Stimulated activated CD8-positive, alpha-beta memory T cell treated with anti-CD3 and anti-CD28 coated beads, Interleukin-15, amount 100 ng/mL, for 24 hours (primary cell): ENCODE data around the gene MGME1.
"Not testable (repeated sequence)": the region's sequence is repeated elsewhere in the genome, so short reads cannot be mapped to it uniquely, and the experiment has no call there.

Experiments used
- DNase-seq: peaks from one replicate; pipeline ENCODE4 v3.0.0-alpha.2; 2020; ENCODE audit warnings: low read depth

MGME1 gene

GRCh38 chr20:18020931-18021330 lies 52.1 kb downstream of the MGME1 start:
- no peak for DNase-seq

DNA sequence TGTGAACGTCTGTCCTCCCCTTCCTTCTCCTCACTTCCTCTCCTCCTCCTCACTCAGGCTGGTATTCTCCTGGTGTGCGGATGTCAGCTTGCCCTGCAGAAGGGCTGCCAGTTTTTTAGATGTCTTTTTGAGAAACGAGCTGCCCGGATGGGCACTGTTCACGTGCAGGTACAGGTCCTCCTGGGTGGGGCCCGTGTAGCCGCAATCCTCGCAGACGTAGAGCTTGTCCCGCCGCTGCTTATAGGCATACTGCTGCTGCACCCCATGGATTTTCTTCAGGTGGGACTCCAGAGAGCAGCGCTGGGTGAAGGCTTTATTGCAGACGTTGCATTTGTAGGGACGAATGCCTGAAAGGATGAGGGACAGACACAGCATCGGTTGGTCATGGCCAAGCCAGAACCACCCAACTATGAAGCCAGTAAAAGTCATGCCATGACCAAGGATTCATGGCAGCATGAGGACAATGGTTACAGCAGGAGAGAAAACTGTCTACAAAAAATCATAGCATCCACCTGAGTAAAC lies 55.8 kb downstream of the MGME1 start:
- no peak for DNase-seq

DNA sequence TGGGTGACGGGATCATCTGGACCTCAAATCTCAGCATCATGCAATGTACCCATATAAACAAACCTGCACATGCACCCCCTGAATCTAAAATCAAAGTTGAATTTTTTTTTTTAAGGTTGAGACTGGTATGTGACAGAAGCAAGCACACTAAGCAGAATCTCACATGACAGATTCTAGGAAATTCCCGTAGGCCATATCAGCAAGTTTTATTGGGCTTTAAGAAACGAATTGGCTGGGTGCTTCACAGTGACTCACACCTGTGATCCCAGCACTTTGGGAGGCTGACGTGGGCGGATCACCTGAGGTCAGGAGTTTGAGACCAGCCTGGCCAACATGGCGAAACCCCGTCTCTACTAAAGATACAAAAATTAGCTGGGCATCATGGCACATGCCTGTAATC lies 58.2 kb downstream of the MGME1 start:
- not testable (repeated sequence) for DNase-seq

DNA sequence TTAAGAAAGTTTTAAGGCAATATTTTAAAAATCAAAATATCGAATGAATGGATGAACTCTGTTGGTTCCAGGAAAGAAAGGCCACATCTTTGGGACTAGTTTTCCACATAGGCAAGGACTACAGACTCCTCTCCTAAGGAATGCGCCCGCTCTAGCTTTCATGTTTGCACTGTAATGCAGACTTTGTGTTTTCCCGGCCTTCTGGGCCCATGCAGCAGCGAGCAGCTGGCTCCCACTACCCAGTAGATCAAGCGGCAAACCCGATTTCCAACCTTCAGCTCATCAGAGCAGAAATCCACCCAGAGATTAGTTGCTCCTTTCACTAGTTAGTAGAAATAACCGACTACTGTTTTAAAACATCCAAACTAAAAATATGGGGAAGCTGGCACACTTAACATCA lies 61.2 kb downstream of the MGME1 start:
- no peak for DNase-seq

- no peak for DNase-seq
Measured at GRCh38 chr20:18031050-18031449, 62.2 kb downstream of the MGME1 start.

GRCh38 chr20:18031888-18032509 lies 63.2 kb downstream of the MGME1 start:
- no peak for DNase-seq

GRCh38 chr20:18032977-18033892 lies 64.4 kb downstream of the MGME1 start:
- DNase-seq, result no peak

DNA sequence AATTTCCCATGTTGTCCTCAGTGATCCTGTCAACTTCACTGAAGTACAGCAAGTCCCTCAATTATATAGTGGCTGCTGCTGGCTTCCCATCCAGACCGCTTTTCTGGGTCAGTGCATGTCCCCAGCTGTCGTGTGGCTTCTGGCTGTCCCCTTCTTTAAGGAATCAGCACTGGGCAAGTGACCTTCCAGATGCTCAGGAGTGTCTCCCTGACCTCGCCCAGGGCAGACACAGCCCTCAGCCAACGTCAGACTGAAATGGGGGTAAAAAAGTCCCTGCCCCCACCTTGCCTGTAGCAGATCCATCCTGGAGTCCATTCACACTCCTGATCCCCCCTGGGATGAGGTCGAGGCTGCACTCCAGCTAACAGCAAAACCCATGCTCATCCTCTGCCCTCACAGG lies 65.2 kb downstream of the MGME1 start:
- DNase-seq, result no peak

DNA sequence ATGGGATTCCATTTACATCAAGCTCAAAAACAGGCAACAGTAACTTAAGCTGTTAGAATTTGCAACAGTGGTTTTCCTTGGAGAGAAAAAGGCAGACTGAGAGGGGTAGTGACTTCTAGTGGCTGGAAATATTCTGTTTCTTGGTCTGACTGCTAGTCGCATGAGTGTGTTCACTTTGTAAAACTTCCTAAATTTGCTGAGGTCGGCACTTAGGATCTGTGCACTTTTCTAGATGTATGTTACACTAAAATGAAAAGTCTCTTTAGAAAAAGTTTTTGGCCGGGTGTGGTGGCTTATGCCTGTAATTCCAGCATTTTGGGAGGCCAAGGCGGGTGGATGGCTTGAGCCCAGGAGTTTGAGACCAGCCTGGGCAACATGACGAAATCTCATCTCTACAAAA lies 70.2 kb downstream of the MGME1 start:
- DNase-seq, result no peak
